Mammary epithelial cell (primary cell): Measurements from ENCODE around the gene PPP6R1.

Experiments used
- EZH2 ChIP-seq: IDR thresholded peaks from 2 replicates; pipeline ENCODE4 v1.6.1; 2012; ENCODE audit warnings: low read length, inconsistent platforms, borderline replicate concordance
- TF ChIP-seq, protein P1 (sequence below), 2 donors: IDR thresholded peaks in 1 of 2; conservative IDR thresholded peaks in 1 of 2; 2 replicates each; pipeline ENCODE4 v1.5.1; 2011 to 2012; ENCODE audit warnings: inconsistent platforms in 2 of 2, low read length in 2 of 2, mild to moderate bottlenecking in 2 of 2, control low read depth in 1 of 2, low read depth in 1 of 2; ENCODE audit not compliant: insufficient read depth in 1 of 2; ENCODE audit errors: extremely low read depth in 1 of 2

GRCh38 chr19:55284405-55285058 is 25.7 kb upstream of the PPP6R1 start:
- TF ChIP-seq, protein P1, sequence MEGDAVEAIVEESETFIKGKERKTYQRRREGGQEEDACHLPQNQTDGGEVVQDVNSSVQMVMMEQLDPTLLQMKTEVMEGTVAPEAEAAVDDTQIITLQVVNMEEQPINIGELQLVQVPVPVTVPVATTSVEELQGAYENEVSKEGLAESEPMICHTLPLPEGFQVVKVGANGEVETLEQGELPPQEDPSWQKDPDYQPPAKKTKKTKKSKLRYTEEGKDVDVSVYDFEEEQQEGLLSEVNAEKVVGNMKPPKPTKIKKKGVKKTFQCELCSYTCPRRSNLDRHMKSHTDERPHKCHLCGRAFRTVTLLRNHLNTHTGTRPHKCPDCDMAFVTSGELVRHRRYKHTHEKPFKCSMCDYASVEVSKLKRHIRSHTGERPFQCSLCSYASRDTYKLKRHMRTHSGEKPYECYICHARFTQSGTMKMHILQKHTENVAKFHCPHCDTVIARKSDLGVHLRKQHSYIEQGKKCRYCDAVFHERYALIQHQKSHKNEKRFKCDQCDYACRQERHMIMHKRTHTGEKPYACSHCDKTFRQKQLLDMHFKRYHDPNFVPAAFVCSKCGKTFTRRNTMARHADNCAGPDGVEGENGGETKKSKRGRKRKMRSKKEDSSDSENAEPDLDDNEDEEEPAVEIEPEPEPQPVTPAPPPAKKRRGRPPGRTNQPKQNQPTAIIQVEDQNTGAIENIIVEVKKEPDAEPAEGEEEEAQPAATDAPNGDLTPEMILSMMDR (conservative IDR thresholded peaks at IDR 0.05 in 1 of 2, IDR thresholded peaks at IDR 0.05 in 1 of 2; ENCODE audit: extremely low read depth in 1 of 2, insufficient read depth in 1 of 2, low read depth in 1 of 2, low read length in 2 of 2) = no peak
- TF ChIP-seq EZH2 = no peak
